Activated CD8-positive, alpha-beta memory T cell treated with anti-CD3 and anti-CD28 coated beads, Interleukin-2, amount 50 U/mL, for 4 hours (primary cell): ENCODE data around the gene PRSS53.
"Not testable (repeated sequence)": the region's sequence is repeated elsewhere in the genome, so short reads cannot be mapped to it uniquely, and the experiment has no call there.

Source experiments
- DNase-seq: peaks from one replicate; pipeline ENCODE4 v3.0.0-alpha.2; 2020

The PRSS53 gene

GRCh38 chr16:31117384-31118222 is 28.9 kb upstream of the PRSS53 start, which contains the start of gene KAT8:
Gene KAT8 (plus strand): TSS chr16:31117664. CDS start chr16:31117682, 18 bp downstream.
- DNase-seq = peak; percentile 96

- DNase-seq = no peak
Measured at GRCh38 chr16:31114468-31114867, 25.7 kb upstream of the PRSS53 start.

GRCh38 chr16:31113121-31114120 is 24.7 kb upstream of the PRSS53 start:
- no peak for DNase-seq

- DNase-seq = no peak
Measured at GRCh38 chr16:31112711-31113110, 24.0 kb upstream of the PRSS53 start.

- DNase-seq = no peak
Measured at GRCh38 chr16:31111881-31112466, 23.2 kb upstream of the PRSS53 start.

GRCh38 chr16:31110106-31111034 is 21.6 kb upstream of the PRSS53 start:
- no peak for DNase-seq

GRCh38 chr16:31109622-31110021 is 20.9 kb upstream of the PRSS53 start:
- no peak for DNase-seq

GRCh38 chr16:31108794-31109558 is 20.2 kb upstream of the PRSS53 start:
- DNase-seq = no peak

GRCh38 chr16:31108035-31108793 is 19.5 kb upstream of the PRSS53 start, which contains the start of gene BCKDK:
Gene BCKDK (plus strand): TSS chr16:31108386. CDS start chr16:31109224, 838 bp downstream.
- peak; percentile 72 for DNase-seq

- no peak for DNase-seq
Measured at GRCh38 chr16:31107465-31107867, 18.7 kb upstream of the PRSS53 start.

- no peak for DNase-seq
Measured at GRCh38 chr16:31106509-31107464, 18.0 kb upstream of the PRSS53 start.

GRCh38 chr16:31105677-31106213 is 17.0 kb upstream of the PRSS53 start:
- peak; percentile 84 for DNase-seq

- not testable (repeated sequence) for DNase-seq
Measured at GRCh38 chr16:31100876-31101641, 12.3 kb upstream of the PRSS53 start.

GRCh38 chr16:31099860-31100638 is 11.3 kb upstream of the PRSS53 start:
- no peak for DNase-seq

- DNase-seq = peak; percentile 85
Measured at GRCh38 chr16:31094424-31095120, 5.8 kb upstream of the PRSS53 start, which contains the start of gene VKORC1. Gene VKORC1 (minus strand): TSS chr16:31094797. CDS start chr16:31094729, 68 bp downstream.

GRCh38 chr16:31094088-31094423 is 5.3 kb upstream of the PRSS53 start:
- DNase-seq = no peak
